Measurements from ENCODE around the gene CASP3. TPM values are rescaled to one million over a fixed set of nuclear protein-coding genes. Genes with fewer than 3 reads are reported as not detected.
"Not testable (repeated sequence)": the region's sequence is repeated elsewhere in the genome, so short reads cannot be mapped to it uniquely, and the experiment has no call there.

The CASP3 gene
- total RNA-seq, 2 experiments from 2014 or later, result 72.0 to 72.2 TPM

DNA sequence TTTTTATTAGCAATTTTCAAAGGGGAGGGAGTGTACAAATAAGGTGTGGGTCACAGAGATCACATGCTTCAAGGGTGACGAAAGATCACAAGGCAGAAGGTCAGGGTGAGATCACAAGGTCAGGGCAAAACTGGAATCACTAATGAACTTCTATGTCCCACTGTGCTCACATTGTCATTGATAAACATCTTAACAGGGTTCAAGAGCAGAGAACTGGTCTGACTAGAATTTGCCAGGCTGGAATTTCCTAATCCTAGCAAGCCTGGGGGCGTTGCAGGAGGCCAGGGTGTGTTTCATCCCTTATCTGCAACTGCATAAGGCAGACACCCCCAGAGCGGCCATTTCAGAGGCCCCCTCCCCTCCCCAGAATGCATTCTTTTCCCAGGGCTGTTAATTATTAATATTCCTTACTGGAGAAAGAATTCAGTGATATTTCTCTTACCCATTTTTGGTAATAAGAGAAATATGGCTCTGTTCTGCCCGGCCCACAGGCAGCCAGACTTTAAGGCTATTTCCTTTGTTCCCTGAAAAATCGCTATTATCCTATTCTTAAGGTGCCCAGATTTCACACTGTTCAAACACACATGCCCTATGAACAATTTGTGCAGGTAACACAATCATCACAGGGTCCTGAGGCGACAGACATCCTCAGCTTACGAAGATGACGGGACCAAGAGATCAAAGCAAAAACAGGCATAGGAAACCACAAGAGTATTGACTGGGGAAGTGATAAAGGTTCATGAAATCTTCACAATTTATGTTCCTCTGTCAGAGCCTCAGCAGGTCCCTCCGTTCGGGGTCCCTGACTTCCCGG, 23.3 kb downstream of the CASP3 start:
- not testable (repeated sequence) for DNase-seq, H3K9me3 Mint-ChIP-seq, H3K4me3 Mint-ChIP-seq, H3K27me3 Mint-ChIP-seq
- Mint-ChIP-seq H3K4me1 (peaks cover 31% of the 10 kb centered on the region), H3K27ac (peak overlapping the region; percentile 52), H3K36me3 (peaks cover 52% of the 10 kb centered on the region)

DNA sequence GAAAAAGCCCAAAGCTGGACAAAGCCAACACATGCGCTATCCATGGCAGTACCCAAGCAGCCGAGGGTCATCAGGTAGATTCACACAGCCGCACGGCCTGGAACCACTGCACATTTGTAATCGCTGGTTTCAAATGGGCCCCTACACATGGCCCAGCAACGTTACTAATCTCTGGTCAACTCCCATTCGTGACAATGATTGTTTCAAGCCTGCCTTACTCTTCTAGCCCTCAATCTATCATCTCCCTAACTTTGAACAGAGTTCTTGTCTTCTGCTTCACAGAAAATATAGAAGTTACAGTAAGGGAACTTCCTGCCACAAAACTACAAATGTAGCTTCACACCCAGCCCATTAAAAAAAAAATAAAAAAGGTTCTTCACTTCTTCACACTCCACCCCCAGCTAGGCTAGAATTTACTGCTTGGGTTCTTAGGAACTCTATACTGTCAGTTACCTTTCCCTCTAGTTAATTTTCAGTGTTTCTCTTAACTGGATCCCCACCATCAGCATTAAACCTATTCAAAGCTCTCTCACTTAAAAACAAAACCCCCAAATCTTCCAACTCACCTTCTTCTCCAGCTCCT, 24.2 kb downstream of the CASP3 start:
- H3K4me3 Mint-ChIP-seq, result no peak overlapping the region
- no peak for DNase-seq
- H3K4me1 Mint-ChIP-seq, result peaks cover 29% of the 10 kb centered on the region
- peaks cover 47% of the 10 kb centered on the region for H3K36me3 Mint-ChIP-seq
- no peaks in the 10 kb centered on the region for H3K27me3 Mint-ChIP-seq
- no peak overlapping the region for H3K27ac Mint-ChIP-seq
- H3K9me3 Mint-ChIP-seq, result no peaks in the 10 kb centered on the region

DNA sequence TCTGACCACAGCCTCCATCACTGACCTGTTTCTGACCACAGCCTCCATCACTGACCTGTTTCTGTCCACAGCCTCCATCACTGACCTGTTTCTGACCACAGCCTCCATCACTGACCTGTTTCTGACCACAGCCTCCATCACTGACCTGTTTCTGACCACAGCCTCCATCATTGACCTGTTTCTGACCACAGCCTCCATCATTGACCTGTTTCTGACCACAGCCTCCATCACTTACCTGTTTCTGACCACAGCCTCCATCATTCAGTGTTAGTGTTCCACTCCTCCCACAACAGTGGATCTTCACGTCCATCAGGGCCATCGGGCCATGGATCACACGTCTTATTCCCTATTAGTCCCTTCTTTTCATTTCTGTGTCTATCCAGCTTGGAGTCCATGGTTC, 24.7 kb downstream of the CASP3 start:
- not testable (repeated sequence) for H3K9me3 Mint-ChIP-seq, DNase-seq, H3K27me3 Mint-ChIP-seq, H3K4me3 Mint-ChIP-seq
- H3K4me1 Mint-ChIP-seq, result peaks cover 28% of the 10 kb centered on the region
- peak overlapping the region; percentile 44 for H3K27ac Mint-ChIP-seq
- H3K36me3 Mint-ChIP-seq, result peaks cover 46% of the 10 kb centered on the region

DNA sequence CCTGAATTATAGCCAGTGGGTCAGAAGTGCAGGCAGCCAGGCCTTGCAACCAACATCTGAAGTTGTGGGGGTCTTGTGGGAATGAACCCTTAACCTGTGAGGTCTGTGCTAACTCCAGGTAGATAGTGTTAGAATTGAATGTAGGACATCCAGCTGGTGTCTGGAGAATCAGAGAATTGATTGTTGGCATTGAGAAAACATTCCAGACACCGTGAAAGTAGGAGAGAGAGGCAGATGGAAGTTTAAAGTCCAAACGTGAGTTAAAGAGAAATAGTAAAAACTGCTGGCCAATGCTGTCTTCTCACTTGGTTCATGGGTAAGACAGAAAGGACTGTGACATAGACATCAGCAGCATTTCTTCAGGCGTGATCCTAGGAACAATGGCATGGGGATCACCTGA, 27.7 kb downstream of the CASP3 start:
- Mint-ChIP-seq H3K36me3 (peaks cover 25% of the 10 kb centered on the region), H3K9me3 (no peaks in the 10 kb centered on the region), H3K4me1 (peaks cover 15% of the 10 kb centered on the region), H3K4me3 (no peak overlapping the region), H3K27me3 (no peaks in the 10 kb centered on the region), H3K27ac (no peak overlapping the region)
- no peak for DNase-seq

DNA sequence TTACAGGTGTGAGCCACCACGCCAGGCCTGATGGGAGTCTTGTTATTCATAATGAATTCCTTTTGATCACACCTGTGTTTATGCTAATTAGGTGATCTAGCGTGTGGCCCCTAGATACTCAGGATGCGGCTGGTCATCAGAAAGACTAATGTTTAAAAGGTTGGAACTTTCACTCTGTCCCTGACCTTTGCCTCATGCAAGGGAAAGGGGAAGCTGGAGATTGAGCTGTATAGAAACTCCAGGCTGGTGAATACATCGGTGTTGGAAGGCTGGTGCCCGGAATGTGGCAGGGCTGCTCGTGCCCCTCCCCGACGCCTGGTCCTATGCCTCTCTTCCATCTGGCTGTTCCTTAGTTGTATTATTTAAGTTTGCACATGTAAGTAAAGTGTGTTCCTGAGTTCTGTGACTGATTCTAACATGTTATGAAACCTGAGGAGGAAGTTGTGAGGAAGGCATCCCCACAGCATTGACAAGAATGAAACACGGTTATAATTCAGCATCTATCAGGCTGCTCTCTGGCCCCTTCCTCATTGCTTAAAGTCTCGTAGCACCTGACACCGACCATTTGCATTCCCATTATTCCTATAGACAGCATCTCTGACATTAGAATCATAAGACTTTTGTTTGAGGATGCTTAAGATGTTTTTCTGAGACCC, 28.9 kb downstream of the CASP3 start:
- DNase-seq, result no peak

DNA sequence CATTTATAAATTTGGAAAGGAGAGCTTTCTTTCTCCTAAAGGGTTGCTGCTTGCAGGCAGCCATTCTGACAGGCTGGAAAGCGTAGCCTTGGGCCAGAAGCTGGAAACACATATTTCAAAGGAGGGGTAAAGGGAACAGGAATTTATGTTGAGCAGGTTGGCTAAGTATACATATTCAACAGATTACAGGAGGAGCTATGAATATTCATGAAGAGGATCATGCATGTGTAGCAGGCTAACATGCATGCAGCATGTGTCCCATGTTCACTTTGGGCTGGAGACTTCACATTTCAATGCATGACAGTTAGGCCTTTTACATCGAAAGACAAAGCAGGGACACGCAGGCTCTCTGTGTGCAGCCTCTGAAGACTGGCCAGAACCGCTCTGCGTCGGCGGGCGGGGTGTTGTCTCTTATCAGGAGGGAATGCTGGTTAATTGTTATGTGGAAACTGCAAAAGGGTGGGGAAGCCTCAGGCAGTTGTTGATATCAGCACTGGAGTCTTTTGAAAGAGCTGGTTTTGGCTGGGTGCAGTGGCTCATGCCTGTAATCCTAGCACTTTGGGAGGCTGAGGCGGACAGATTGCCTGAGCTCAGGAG, 31.5 kb downstream of the CASP3 start:
- no peak for DNase-seq
- Mint-ChIP-seq H3K4me3 (no peak overlapping the region), H3K27me3 (no peaks in the 10 kb centered on the region), H3K9me3 (peaks cover 15% of the 10 kb centered on the region), H3K27ac (no peak overlapping the region), H3K36me3 (peaks cover 10% of the 10 kb centered on the region), H3K4me1 (no peaks in the 10 kb centered on the region)

More for the DNA sequence above, 28.9 kb downstream of the CASP3 start:
- H3K4me3 Mint-ChIP-seq, result no peak overlapping the region
- H3K27me3 Mint-ChIP-seq, result no peaks in the 10 kb centered on the region
- peaks cover 19% of the 10 kb centered on the region for H3K36me3 Mint-ChIP-seq
- peaks cover under 1% of the 10 kb centered on the region for H3K9me3 Mint-ChIP-seq
- H3K4me1 Mint-ChIP-seq, result peaks cover 4% of the 10 kb centered on the region
- H3K27ac Mint-ChIP-seq, result no peak overlapping the region

DNA sequence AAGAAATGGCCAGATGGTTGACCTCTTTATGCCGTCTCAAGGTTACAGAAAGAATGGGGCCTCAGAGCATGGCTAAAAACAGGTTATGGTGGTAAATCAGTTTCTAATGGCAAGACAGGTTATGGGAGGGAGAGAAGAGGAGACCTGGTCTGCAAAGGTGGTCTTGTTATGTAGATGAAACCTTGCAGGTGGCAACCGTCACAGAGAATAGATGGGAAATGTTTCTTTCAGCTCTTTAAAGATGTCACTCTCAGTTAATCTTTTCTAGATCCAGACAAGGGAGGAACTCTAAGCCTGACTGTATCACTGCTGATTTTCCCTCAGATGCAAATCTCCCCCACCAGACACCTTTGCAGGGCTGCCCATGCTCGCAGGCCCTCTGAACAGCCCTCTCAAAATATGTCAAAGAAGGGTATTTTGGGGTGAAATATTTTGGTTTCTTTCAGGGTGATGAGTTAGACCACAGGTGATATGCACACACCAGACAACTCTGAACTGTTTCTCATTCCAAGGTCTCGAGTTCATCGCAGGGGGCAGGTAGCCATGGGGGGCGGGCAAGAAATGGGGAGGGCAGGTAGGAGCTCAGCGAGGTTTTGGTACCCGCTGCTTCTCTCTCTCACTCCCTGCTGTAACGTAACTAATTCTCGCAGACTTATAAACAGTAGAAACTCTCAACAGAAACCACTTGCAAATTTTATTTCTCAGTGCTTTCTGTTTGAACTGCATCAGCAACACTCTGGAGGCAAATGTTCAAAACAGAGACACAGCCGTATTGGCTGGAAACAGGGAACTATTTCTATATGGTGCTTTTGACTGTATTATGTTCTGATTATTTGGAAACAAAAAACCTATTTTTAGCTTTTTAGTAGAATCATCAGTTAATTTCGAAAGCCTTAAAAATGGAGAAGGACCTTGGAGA, 32.4 kb downstream of the CASP3 start:
- Mint-ChIP-seq H3K27me3 (no peaks in the 10 kb centered on the region), H3K9me3 (peaks cover 15% of the 10 kb centered on the region), H3K4me1 (no peaks in the 10 kb centered on the region), H3K27ac (no peak overlapping the region), H3K4me3 (no peak overlapping the region), H3K36me3 (peaks cover 10% of the 10 kb centered on the region)
- no peak for DNase-seq

DNA sequence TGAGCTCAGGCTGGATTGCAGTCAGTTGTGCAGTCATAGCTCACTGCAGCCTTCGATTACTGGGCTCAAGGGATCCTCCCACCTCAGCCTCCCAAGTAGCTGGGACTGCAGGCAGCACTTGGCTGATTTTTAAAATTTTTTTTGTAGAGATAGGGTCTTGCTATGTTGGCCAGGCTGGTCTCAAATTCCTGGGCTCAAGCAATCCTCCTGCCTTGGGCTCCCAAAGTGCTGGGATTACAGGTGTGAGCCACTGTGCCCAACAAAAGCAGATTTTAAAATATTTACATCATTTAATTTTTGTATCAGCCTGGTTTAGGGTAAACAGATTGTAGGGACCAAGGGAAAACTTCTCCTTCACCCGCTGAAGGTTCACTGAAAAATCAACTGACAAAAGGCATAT, 33.1 kb downstream of the CASP3 start:
- Mint-ChIP-seq H3K9me3 (peaks cover 15% of the 10 kb centered on the region), H3K36me3 (peaks cover 10% of the 10 kb centered on the region)
- H3K4me1 Mint-ChIP-seq, DNase-seq, H3K27me3 Mint-ChIP-seq, H3K4me3 Mint-ChIP-seq, H3K27ac Mint-ChIP-seq: not testable (repeated sequence)

DNA sequence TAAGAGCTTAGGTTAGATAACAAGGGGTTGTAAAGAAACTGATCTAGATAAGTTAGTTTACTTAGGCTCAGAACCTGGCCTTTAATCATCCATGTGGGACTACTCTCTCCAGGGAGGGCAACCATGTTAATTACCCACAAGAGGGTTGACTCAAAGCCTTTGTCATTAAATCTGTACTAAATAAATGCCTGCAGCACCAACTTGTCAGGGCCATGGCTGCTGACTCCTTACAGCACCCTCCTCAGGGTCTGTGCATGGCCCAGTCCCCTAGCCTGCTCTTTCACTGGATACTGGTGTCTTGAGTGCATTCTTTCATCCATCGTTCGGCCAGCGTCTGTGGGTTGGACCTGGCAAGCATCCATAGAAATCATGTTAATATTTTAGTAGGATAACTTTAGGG, 34.7 kb downstream of the CASP3 start:
- H3K36me3 Mint-ChIP-seq, result peaks cover 10% of the 10 kb centered on the region
- no peak overlapping the region for H3K4me3 Mint-ChIP-seq
- H3K4me1 Mint-ChIP-seq, result no peaks in the 10 kb centered on the region
- no peak for DNase-seq
- no peaks in the 10 kb centered on the region for H3K27me3 Mint-ChIP-seq
- H3K9me3 Mint-ChIP-seq, result peaks cover 15% of the 10 kb centered on the region
- H3K27ac Mint-ChIP-seq, result no peak overlapping the region

DNA sequence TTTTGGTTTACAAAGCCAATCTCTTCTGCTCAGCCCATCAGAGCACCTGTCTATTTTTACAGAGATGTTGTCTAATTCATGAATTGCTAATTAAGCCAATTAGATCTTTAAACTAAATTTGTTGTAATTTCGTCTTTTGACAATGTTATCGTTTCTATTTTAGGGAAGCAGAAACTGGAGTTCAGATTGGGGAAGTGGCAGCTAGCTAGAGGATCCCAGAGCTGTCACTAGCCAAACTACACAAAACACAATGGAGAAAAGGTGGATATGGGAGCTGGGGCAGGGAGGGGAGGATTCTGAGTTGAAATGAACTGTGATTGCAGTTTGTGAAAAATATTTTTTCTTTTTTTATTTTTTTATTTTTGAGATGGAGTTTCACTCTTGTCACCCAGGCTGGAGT, 35.8 kb downstream of the CASP3 start:
- H3K4me1 Mint-ChIP-seq, result no peaks in the 10 kb centered on the region
- no peak overlapping the region for H3K27ac Mint-ChIP-seq

DNA sequence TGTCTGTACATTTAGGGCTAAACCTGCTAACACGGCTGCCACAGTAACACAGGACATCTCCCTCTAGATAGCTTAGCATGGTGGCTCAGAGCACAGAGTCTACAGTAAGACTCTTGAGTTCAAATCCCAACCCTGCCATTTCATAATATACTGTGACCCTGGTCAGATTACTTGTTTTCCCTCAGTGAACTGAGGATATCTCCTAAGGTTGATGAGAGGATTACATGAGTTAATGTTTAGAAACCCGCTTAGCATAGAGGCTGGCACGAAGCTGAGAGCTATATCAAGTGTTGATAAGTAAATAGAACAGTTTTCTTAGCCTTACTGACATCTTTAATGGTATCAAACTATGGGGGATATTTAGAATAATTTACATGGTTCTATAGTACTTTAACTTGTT, 37.2 kb downstream of the CASP3 start:
- H3K4me3 Mint-ChIP-seq, result no peak overlapping the region
- H3K36me3 Mint-ChIP-seq, result peaks cover 10% of the 10 kb centered on the region
- H3K9me3 Mint-ChIP-seq, result peaks cover 15% of the 10 kb centered on the region
- H3K27me3 Mint-ChIP-seq, result no peaks in the 10 kb centered on the region
- no peak for DNase-seq
- no peaks in the 10 kb centered on the region for H3K4me1 Mint-ChIP-seq
- no peak overlapping the region for H3K27ac Mint-ChIP-seq

More for the DNA sequence above, 35.8 kb downstream of the CASP3 start:
- Mint-ChIP-seq H3K36me3 (peaks cover 10% of the 10 kb centered on the region), H3K27me3 (no peaks in the 10 kb centered on the region), H3K4me3 (no peak overlapping the region), H3K9me3 (peaks cover 15% of the 10 kb centered on the region)
- no peak for DNase-seq

DNA sequence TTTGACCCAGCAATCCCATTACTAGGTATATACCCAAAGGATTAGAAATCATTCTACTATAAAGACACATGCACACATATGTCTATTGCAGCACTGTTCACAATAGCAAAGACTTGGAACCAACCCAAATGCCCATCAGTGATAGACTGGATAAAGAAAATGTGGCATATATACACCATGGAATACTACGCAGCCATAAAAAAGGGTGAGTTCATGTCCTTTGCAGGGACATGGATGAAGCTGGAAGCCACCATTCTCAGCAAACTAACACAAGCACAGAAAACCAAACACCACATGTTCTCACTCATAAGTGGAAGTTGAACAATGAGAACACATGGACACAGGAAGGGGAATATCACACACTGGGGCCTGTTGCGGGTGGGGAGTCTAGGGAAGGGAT, 41.8 kb downstream of the CASP3 start:
- peaks cover 29% of the 10 kb centered on the region for H3K9me3 Mint-ChIP-seq
- DNase-seq, H3K4me1 Mint-ChIP-seq, H3K36me3 Mint-ChIP-seq, H3K4me3 Mint-ChIP-seq, H3K27ac Mint-ChIP-seq, H3K27me3 Mint-ChIP-seq: not testable (repeated sequence)

DNA sequence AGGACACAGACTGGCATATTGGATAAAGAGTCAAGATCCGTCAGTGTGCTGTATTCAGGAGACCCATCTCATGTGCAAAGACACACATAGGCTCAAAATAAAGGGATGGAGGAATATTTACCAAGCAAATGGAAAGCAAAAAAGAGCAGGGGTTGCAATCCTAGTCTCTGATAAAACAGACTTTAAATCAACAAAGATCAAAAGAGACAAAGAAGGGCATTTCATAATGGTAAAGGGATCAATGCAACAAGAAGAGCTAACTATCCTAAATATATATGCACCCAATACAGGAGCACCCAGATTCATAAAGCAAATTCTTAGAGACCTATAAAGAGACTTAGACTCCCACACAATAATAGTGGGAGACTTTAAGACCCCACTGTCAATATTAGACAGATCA, 46.4 kb downstream of the CASP3 start:
- H3K27ac Mint-ChIP-seq, H3K4me3 Mint-ChIP-seq, DNase-seq, H3K36me3 Mint-ChIP-seq, H3K27me3 Mint-ChIP-seq: not testable (repeated sequence)
- H3K4me1 Mint-ChIP-seq, result peaks cover 23% of the 10 kb centered on the region
- H3K9me3 Mint-ChIP-seq, result peaks cover 29% of the 10 kb centered on the region

DNA sequence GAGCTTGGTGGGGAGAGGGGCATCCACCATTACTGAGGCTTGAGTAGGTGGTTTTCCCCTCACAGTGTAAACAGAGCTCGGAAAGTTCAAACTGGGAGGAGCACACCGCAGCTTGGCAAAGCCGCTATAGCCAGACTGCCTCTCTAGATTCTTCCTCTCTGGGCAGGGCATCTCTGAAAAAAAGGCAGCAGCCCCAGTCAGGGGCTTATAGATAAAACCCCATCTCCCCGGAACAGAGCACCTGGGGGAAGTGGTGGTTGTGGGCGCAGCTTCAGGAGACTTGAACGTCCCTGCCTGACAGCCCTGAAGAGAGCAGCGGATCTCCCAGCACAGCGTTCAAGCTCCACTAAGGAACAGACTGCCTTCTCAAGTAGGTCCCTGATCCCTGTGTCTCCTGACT, 48.3 kb downstream of the CASP3 start:
- H3K27ac Mint-ChIP-seq, result peak overlapping the region; percentile 29
- DNase-seq, H3K36me3 Mint-ChIP-seq, H3K27me3 Mint-ChIP-seq: not testable (repeated sequence)
- peaks cover 23% of the 10 kb centered on the region for H3K4me1 Mint-ChIP-seq
- peak overlapping the region; percentile 47 for H3K4me3 Mint-ChIP-seq
- peaks cover 22% of the 10 kb centered on the region for H3K9me3 Mint-ChIP-seq

All from activated naive CD8-positive, alpha-beta T cell treated with anti-CD3 and anti-CD28 coated beads for 36 hours (primary cell).